ENCODE data around the gene ECE1. TPM values are rescaled to one million over a fixed set of nuclear protein-coding genes. Genes with fewer than 3 reads are reported as not detected.

The ECE1 gene
- total and polyA plus RNA-seq, 2 of the 4 experiments (the other 2 are of a cell fraction): 61.8 to 124 TPM

DNA sequence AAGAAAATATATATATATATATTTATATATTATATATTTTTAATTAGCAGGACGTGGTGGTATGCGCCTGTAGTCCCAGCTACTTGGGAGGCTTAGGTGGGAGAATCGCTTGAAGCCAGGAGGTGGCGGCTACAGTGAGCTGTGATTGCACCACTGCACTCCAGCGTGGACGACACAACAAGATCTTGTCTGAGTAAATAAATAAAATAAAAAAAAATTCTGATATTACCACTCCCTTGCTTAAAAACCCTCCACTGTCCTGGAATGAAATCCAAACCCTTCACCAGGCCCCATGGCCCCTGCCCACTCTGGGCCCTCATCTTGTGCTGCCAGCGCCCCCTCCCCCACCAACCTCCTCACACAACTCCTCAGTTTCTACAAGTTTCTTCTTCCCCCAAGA, 1.7 kb upstream of the ECE1 start:
- in situ Hi-C loops (cut with MboI; ENCODE audit: low sequenced_read_pairs) (no loop called here), intact Hi-C loops (cut with micrococcal nuclease) (no loop called here), dilution Hi-C loops (cut with HindIII; ENCODE audit: low sequenced_read_pairs, unreplicated experiment) (no loop called here)
- H2BK120ac ChIP-seq (ENCODE audit: low read depth, low read length): no peak overlapping the region
- no peak overlapping the region for H2AK5ac ChIP-seq (ENCODE audit: low read depth, low read length)
- peaks cover 45 to 82% of the 10 kb centered on the region in 2 experiments for H3K79me1 ChIP-seq (ENCODE audit: low read depth in 1 of 2, low read length in 2 of 2)
- BruUV-seq (replicated peaks): no TSS peak
- no peak overlapping the region for H3K56ac ChIP-seq (ENCODE audit: extremely low read depth, insufficient read depth, low read length)
- peaks cover 13% of the 10 kb centered on the region for H3K9me1 ChIP-seq (ENCODE audit: insufficient read depth, low read length)
- no peaks in the 10 kb centered on the region for H3K36me3 ChIP-seq (ENCODE audit: control insufficient read depth, insufficient read depth, low read length)
- peaks cover 20% of the 10 kb centered on the region for H4K20me1 ChIP-seq (ENCODE audit: insufficient read depth, low read length)
- H2AK9ac ChIP-seq (replicated peaks; ENCODE audit: low read depth, low read length, poor library complexity): no peak overlapping the region
- peak overlapping the region; percentile 45; the same call in 1 of the 2 replicates for H3K14ac ChIP-seq (replicated peaks; ENCODE audit: low read depth, low read length)
- ATAC-seq (ENCODE audit: low read depth) (no peak), DNase-seq (no peak)
- H4K8ac ChIP-seq (ENCODE audit: low read depth in 2 of 2, low read length in 2 of 2): no peak overlapping the region
- H3K9ac ChIP-seq (ENCODE audit: low read depth, low read length): no peak overlapping the region
- no peak overlapping the region for H2BK20ac ChIP-seq (ENCODE audit: low read depth, low read length)
- H3K4me2 ChIP-seq (ENCODE audit: low read depth, low read length): no peak overlapping the region
- no peaks in the 10 kb centered on the region for H3K27me3 ChIP-seq (ENCODE audit: control insufficient read depth, insufficient read depth, low read length)
- H3K18ac ChIP-seq (ENCODE audit: low read depth, low read length): no peak overlapping the region
- no peak overlapping the region for H2BK15ac ChIP-seq (ENCODE audit: low read depth, low read length)
- peaks cover 29% of the 10 kb centered on the region for H3K4me1 ChIP-seq (ENCODE audit: control insufficient read depth, insufficient read depth, low read length)
- H3K23ac ChIP-seq (ENCODE audit: low read depth, low read length): no peak overlapping the region
- no peak overlapping the region for H4K5ac ChIP-seq (ENCODE audit: low read depth, low read length)
- no peak overlapping the region for H2AFZ ChIP-seq (replicated peaks; ENCODE audit: low read length, poor library complexity)
- H3K4ac ChIP-seq (ENCODE audit: low read depth, low read length): no peak overlapping the region
- WGBS, 2 experiments (ENCODE audit: extremely low coverage in 2 of 2, insufficient read length in 1 of 2): 83% methylated on average over 1 of the region's 7 CpGs; no CpG with 5 or more reads in 1 of the 2 experiments
- no peaks in the 10 kb centered on the region for H3K9me3 ChIP-seq (ENCODE audit: control insufficient read depth, insufficient read depth, low read length)
- no peak overlapping the region for H2BK5ac ChIP-seq (ENCODE audit: low read depth, low read length, poor library complexity, severe bottlenecking)
- TF ChIP-seq CHD1 (IDR thresholded peaks at IDR 0.05; ENCODE audit: low read depth, low read length) (no peak), CEBPB (IDR thresholded peaks at IDR 0.05; ENCODE audit: low read depth, low read length) (no peak), USF2 (IDR thresholded peaks at IDR 0.05; ENCODE audit: low read depth, low read length) (no peak), RCOR1 (IDR thresholded peaks at IDR 0.05; ENCODE audit: insufficient replicate concordance, low read length) (no peak), RAD21 (IDR thresholded peaks at IDR 0.05; ENCODE audit: low read length) (no peak), CTCF (conservative IDR thresholded peaks at IDR 0.05; ENCODE audit: low read depth, low read length) (no peak), RFX5 (IDR thresholded peaks at IDR 0.05; ENCODE audit: low read depth, low read length) (no peak), NFE2L2 (IDR thresholded peaks at IDR 0.05; ENCODE audit: low read depth, low read length) (no peak), SMC3 (IDR thresholded peaks at IDR 0.05; ENCODE audit: low read depth, low read length) (no peak), MXI1 (IDR thresholded peaks at IDR 0.05; ENCODE audit: borderline replicate concordance, low read depth, low read length) (no peak), MAZ (IDR thresholded peaks at IDR 0.05; ENCODE audit: borderline replicate concordance, low read depth, low read length) (no peak)
- POLR2A ChIA-PET (ENCODE audit: unreplicated experiment): interaction anchor here (0.6 kb wide), 1 partner anchor 20 kb away, joined by 3 read pairs; no protein-coding TSS in a partner anchor
- H4K91ac ChIP-seq (ENCODE audit: insufficient read depth, low read depth, low read length): no peak overlapping the region
- H3K27ac ChIP-seq (ENCODE audit: insufficient read depth, low read length): no peak overlapping the region
- no peak overlapping the region for H3K4me3 ChIP-seq (ENCODE audit: insufficient read depth, low read depth, low read length)
- CTCF ChIA-PET: interaction anchor here (0.6 to 0.8 kb wide), 2 partner anchors 21 to 1499 kb away, joined by 3 to 5 read pairs; no protein-coding TSS in a partner anchor

Data from IMR-90 (cell line).